Left lobe of liver (tissue), 2 donors: Measurements from ENCODE around the gene POMP. TPM values are rescaled to one million over a fixed set of nuclear protein-coding genes. Genes with fewer than 3 reads are reported as not detected.
"Not testable (repeated sequence)": the region's sequence is repeated elsewhere in the genome, so short reads cannot be mapped to it uniquely, and the experiment has no call there.

Source experiments
- ATAC-seq: fragments of 200-7000 bp; cut with Tn5 transposase; one replicate; pipeline ENCODE4 v1.9.1; 2020; ENCODE audit warnings: mild to moderate bottlenecking, moderate library complexity
- DNase-seq: peaks from one replicate; pipeline ENCODE4 v3.0.0-alpha.2; 2020; ENCODE audit warnings: low spot score
- total RNA-seq: library from RNA; stranded (reverse); gene quantifications from one replicate; pipeline ENCODE4 v1.2.1, GENCODE V29; 2021
- donor health status: DM: no; HTN: no; CAD: no; lungs with moderate emphysema.
- donor health status: DM: no; HTN: yes; CAD: no.

The POMP gene
- total RNA-seq, 1 donor from 2014 or later: 28.9 TPM

DNA sequence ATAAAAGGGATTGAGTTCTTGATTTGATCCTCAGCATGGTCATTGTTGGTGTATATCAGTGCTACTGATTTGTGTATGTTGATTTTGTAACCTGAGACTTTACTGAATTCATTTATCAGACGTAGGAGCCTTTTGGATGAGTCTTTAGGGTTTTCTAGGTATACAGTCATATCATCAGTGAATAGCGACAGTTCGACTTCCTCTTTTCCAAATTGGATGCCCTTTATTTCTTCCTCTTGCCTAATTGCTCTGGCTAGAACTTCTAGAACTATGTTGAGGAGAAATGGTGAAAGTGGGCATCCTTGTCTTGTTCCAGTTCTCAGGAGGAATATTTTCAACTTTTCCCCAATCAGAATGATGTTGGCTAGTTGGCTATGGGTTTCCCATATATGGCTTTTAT is 27.0 kb downstream of the POMP start:
- DNase-seq (no peak), ATAC-seq (no peak)

DNA sequence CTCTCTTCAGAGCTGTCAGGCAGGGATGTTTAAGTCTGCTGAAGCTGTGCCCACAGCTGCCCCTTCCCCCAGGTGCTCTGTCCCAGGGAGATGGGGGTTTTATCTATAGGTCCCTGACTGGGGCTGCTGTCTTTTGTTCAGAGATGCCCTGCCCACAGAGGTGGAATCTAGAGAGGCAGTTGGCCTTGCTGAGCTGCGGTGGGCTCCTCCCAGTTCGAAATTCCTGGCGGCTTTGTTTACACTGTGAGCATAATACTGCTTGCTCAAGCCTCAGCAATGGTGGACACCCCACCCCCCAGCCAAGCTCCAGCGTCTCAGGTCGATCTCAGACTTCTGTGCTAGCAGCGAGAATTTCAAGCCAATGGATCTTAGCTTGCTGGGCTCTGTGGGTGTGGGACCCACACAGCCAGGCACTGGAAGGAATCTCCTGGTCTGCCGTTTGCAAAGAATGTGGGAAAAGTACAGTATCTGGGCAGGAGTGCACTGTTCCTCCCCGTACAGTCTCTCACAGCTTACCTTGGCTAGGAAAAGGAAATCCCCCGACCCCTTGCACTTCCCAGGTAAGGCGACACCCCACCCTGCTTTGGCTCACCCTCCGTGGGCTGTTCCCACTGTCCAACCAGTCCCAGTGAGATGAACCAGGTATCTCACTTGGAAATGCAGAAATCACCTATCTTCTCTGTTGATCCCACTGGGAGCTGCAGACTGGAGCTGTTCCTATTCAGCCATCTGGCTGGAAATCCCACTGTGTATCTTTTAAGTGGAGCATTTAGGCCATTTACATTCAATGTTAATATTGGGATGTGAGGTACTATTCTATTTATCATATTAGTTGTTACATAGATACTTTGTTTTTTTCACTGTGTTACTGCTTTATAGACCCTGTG is 34.9 kb downstream of the POMP start:
- not testable (repeated sequence) for DNase-seq

DNA sequence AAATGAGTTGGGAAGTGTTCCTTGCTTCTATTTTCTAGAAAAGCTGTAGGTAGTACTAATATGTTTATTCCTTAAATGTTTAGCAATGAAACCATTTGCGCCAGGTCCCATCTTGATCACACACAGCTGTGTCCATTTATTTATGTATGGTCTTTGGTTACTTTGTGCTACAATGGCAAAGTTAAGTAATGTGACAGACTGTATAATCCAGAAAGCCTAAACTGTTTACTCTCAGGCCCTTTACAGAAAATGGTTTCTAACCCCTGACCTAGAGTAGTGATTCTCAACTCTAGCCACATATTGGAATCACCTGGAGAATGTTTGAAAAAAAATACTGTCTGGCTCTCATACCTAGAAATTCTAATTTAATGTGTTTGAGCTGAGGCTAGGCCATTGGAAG is 38.5 kb downstream of the POMP start:
- no peak for ATAC-seq
- DNase-seq: no peak

More for the DNA sequence above, 34.9 kb downstream of the POMP start:
- not testable (repeated sequence) for ATAC-seq

DNA sequence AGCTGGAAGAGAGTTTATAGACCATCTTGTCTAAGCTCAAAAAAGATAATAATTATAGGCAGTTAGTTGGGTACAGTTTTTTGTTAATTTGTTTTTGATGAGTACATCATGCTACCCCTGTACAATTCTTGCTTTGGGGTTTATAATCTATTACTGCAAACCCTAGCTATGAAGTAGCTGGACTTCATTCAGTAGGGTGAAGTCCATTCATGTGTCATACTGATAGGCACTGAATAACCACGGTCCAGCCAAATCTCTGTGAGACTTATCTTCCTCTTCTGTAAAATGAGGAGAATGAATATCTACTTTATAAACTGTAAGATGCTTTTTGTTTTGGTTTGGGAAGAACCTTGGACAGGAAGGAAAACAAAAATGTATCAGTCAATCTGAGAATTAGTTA is 40.3 kb downstream of the POMP start:
- ATAC-seq: peak; percentile 86
- no peak for DNase-seq

DNA sequence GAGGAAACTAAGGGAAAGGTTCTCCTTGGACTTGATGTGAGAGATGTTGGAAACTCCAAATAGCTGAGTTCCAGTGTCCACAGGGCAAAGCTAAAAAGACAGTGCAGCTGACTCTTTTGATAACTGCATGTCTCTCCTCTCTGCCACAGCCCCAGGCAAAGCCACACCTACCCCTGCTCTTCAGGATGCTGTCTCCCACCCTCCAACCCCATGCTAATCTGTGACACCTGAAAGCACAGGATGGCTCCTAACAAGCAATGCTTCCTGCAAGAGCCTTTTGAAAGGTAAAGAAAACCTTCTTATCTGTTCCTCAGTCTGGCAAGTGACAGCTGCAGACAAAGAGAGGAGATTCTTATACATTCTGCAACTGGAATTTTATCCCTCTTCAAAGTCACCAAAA is 45.4 kb downstream of the POMP start:
- ATAC-seq (no peak), DNase-seq (no peak)

DNA sequence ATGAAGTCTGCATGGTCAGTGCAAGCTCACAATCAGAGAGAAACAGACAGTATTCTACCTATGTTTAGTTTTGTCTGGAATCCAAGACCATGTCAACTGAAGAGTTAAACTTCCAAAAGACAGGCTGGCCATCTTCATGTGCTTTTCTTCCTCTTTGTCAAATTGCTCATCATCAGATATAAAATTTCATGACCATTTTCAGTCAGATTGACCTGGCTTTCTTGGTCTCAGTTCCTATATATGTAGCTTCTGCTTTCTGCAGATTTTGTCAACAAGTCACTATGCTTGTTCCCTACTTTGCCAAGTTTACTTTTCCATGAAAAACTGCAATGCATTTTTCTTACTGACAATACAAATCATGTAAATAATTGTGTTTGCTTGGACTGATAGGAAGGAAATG is 46.0 kb downstream of the POMP start:
- ATAC-seq: no peak

DNA sequence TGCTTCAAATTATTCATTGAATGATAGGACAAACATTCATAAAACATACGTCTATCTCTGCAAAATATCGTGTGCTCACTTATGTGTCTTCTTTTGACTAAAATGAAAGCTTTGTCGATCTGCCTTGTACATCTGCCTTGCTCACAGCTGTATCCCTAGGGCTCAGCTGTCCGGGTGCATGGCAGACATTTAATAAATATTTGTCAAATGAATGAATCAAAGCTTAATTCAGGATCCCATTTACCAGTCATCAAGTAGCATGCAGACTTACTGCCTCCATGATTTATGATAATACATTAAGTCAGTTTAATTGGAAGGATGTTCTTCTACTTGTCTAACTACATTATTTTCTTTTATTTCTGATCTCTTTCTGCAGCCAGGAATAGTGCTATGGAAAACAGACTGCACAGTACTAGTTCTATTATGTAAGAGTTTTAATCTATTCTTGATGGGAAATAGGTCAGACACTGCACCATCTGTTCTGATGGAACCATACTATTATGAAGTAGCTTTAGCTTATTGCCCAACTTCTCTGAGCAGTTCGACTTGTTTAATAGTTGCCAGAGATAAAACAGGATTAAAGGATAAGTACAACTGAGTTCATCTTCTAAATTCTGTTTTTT is 46.6 kb downstream of the POMP start:
- ATAC-seq (peak; percentile 85), DNase-seq (no peak)

More for the DNA sequence above, 46.0 kb downstream of the POMP start:
- DNase-seq: no peak

DNA sequence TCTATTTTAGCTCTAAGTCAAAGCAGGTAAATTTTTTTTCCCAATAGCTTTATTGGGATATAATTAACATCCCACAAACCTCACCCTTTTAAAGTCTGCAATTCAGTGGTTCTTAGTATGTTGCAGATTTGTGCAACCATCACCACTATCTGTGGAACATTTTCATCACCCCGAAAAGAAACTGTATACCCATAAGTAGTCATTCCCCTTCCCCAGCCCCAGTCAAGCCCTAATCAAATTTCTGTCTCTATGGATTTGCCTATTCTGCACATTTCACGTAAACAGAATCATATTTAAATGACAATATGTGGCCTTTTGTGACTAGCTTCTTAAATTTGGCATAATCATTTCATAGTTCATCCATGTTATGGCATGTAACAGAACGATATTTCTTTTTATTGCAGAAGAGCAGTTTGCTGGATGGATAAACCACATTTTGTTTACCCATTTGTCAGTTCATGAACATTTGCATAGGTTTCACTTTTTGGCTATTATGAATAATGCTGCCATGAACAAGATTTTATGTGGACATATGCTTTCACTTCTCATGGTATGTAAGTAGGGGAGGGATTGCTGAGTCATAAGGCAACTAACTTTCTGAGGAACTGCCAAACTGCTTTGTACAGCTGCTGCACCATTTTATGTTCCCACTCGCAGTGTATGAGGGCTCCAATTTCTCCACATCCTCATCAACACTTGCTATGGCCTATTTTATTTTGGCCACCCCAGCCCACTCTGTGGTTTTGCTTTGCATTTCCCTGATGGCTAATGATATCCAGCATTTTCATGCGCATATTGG is 48.9 kb downstream of the POMP start:
- ATAC-seq (peak; percentile 33), DNase-seq (no peak)

DNA sequence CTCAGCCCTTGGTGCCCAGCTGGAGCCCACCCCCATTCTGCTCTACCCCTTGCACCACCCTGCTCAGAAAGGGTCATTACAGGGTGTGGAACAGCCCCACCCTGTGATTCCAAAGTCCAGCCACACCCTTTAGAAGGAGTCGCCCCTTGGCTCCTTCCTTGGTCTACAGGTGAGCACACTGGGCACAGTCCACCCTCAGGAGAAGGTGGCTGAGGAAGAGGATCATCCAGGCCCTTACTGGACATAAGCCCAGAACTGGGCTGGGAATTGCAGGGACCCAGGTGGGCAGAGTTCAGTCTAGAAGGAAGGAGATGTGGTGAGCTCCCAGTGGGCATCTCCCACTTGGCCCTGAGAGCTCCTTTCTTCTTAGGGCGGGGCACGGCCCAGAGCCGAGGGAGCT is 51.2 kb downstream of the POMP start:
- DNase-seq (no peak), ATAC-seq (peak; percentile 23)

DNA sequence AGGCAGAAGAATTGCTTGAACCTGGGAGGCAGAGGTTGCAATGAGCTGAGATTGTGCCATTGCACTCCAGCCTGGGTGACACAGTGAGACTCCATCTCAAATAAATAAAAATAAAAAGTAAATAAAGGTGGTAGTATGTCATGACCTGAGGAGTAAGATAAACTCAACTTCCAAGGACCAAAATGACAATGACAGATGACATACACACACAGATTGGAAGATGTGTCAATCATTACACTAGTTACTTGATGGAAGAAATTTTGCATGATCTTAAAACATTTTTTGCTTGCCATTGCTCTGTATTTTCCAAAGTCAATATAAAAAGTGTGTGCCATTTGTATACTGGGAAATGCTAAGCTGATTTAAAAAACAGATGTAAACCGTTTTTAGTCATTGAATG is 55.7 kb downstream of the POMP start:
- DNase-seq (no peak), ATAC-seq (no peak)

DNA sequence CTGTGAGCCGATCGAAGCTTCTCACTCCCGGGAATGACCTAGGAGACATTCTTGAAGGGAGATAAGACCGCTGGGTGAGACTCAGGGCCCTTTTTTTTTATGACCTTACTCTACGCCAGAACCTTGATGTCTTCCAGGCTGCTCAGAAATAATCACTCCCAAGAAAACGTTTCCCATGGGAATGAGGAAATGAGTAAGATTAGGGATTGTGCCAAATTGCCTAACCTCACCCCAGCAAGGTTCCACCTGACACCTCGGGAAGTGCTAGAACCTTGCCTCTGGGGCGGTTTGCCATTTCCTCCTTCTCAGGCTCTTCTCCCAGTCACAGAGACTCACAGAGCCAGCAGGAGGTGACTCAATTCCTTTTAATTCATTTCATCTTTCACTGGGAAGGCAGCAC is 57.6 kb downstream of the POMP start:
- DNase-seq: no peak
- no peak for ATAC-seq

DNA sequence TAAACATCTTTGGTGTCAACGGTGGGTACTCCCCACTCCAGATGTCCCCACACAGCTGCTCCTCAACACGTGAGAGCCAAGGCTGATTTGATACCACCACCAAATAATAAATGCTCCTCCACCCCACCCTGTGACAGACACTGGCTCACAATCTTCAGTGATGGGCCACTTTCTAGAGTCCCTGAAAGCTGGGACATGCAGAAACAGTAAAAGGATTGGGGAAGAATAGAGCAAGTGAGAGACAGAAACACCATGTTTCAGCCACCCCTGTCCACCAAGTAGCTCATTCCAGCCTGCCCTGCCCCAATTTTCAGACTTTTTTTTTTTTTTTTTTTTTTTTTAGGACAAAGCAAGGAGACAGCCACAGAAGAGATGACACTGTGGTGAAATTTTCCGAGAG is 58.2 kb downstream of the POMP start:
- DNase-seq (no peak), ATAC-seq (no peak)

DNA sequence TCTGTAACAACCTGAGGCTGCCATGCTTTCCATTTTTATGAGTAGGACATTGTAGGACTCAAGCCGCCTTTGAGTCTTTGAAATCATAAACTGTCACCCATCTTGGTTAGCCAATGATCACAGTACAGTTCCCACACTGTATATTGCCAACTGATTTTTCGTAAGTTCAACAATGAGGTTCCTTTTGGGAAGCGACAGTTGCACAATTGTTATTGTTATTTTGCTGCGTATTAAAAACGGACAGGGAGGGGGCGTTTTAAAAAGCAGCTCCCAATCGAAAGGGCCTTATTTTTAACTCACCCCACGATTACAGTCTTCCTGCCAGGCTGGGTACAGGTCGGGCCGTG is 59.2 kb downstream of the POMP start:
- peak; percentile 9 for ATAC-seq

DNA sequence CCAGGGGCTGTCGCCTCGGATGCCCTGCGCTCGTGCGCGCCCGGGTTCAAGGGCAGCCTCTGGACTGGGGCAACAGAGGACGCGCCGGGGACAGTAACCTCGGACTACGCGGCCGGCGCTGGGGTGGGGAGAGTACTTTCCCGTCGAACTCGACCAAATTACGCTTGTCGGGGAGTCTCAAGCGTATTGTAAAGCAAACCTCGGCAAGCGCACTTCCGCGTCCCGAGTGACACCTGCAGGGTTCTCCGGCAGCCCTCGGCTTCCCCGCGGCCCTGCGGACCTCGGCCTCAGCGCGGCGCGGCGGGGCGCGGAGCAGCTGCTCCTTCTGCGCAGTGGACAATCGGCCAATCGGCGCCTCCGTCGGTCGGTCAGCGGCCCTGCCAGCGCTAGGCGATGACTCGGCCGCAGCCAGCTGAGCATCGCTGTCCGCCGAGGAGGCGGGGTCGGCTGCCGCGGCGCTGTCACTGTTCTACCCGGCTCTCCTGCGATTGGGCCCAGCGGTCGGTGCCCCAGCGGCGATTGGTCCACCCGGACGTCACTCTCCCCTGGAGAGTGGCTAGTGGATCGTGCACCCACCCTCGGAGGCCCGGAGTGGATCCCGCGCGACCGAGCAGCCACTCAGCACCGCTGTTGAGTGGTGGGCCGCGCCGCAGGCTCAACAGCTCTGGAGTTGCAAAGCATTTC is 59.8 kb downstream of the POMP start, which contains the start of gene SLC46A3:
Gene SLC46A3, minus strand, starts transcription at position 428 of the 684 bp plus-strand sequence. CDS start 972 bp downstream, outside the sequence.
- DNase-seq: peak; percentile 100
- ATAC-seq: peak; percentile 93

More for the DNA sequence above, 59.2 kb downstream of the POMP start:
- no peak for DNase-seq

DNA sequence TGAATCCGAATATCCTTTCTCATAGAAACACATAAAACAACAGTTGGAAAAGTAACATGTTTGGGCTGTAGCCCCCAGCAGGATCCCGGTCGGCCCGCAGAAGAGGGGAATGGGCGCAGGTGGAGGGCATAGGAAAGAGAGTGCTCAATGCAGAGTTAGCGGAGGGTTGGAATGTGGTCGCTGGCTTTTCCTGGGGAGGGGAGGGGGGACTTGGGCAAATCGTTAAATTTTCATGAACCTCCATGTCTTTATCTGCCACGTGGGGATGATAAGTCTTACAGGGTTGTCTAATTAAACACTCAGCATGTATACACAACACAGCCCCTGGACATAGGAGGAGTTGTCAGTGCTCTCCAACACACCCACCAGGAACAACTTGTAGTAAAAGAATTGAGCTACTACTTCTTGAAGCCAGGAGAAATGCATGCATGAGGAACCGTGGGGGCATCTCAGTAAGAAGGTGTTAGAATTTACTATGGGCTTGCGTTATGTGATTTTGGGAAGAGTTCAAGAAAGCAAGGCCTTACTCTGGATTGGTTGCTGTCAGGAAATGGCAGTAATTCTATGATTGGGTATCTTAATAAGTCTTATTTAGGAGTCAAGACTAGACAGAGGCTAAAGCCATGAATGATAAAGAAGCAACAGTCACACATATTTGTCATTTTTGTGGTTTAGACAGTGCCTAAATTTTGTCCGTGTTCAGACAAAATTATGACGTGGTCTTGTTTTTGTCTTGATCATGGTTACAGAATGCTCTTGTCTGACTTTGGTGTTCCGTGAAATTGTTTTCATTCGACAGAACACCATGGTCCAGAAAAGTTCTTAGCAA is 60.5 kb downstream of the POMP start:
- ATAC-seq (peak; percentile 2), DNase-seq (no peak)

DNA sequence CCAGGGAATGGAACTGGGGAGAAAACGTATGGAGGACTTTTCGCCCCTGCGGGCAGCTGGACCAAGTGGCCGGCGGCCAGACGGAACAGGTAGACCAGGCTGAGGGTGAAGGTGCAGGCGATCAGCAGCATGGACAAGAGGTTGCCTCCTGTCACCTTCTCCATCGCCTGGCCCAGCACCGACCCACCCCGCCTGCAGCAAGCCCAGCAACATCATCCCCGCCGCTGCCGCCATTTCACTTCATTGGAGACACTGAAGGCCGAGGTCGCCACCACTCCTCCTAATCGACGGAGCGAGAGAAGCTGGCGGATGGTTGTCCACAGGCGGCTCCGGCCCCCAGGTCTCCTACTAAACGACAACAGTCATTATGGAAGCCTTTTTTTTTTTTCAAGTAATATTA is 64.9 kb downstream of the POMP start:
- no peak for ATAC-seq
- DNase-seq: no peak

DNA sequence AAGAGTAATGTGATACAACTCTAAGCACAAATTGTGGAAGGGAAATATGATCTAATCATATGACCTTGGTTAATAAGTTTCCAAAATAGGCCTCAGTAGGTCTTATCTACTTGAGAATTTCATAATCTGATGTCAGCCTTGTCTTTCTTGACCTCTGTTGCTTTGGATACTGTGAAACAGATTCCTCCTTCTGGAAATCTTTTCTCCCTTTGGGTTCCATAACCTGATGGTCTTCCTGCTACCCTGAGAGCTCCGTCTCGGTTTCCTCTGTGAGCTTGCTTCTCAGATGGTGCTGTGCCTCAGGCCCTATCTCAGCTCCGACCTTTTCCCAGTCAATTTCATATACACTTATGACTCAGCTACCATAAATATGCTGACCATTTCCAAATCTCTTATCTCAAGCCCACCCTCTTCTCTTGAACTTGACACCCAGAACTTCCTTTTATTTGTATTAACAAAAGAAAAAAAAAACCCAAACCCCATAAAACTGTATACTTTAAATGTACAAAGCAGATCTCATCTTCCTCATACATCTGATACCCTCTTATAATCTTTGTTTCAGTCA is 66.2 kb downstream of the POMP start:
- ATAC-seq: no peak
- no peak for DNase-seq
